HG03175 (cell line): ENCODE measurements around the gene NCKAP5.

Source experiments
- ATAC-seq: cut with Tn5 transposase; IDR thresholded peaks from one replicate; pipeline ENCODE4 v1.9.1; 2021; ENCODE audit warnings: mild to moderate bottlenecking, moderate library complexity; ENCODE audit not compliant: unreplicated experiment

NCKAP5 gene

DNA sequence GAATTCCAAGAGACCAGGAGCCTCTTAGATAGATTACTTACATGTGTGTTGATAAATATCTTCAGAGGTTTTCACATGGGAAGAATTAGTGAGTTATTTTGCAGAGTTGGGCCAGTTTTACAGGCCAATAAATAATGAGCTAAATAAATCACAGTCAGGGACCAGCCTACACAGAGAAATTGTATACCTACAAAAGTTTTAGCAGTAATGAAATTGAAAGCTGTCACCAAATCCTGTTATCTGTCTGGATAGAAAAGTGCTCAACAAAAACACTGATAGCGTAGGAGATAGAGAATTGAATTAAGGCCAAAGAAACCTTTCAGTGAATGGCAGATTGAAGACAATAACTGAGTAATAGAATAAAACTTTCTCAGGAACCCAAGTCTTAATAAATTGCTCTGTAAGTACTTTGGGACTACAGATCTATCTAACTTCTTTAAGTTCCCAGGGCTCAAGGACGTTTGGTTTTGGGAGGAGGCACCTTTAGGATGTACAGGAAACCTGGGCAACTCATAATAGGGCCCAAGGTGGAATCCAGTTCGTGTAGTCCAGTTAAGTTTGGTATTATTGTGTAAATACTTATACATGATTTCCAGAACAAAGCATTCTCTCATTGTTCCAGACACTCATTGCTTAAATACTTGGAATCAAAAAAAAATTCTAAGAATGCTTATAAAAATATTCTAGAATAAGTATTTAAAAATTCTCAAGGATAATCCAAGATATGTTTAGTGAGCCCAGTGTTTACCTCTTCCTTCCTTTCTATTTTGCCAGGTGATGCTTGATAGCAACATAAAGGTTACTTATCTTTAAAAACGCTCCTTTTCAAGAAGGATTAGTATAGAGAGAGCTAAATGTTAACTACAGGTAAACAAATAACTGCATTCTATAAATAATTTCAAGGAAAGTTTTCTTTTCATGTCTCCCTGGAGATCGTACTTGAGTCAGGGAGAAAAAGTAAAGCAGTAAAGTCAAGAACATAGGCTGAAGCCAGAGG lies 134.5 kb downstream of the NCKAP5 start:
- no peak for ATAC-seq

DNA sequence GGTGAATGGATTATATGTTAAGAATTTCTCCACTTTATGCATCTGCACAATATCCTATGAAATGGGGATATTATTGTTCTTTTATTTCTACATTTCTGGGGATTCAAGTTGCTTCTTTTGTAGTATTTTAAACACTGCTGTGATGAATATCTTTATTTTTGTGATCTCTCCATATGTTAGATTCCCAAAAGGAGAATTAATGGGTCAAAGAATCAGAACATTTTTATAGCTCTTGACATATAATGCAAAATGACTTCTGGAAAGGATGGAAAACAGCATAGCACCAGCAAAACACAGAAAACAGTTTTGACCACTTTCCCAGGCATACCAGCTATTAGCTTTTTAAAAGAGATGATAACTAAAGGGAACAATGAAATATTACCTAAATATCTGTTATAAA lies 135.5 kb downstream of the NCKAP5 start:
- no peak for ATAC-seq

DNA sequence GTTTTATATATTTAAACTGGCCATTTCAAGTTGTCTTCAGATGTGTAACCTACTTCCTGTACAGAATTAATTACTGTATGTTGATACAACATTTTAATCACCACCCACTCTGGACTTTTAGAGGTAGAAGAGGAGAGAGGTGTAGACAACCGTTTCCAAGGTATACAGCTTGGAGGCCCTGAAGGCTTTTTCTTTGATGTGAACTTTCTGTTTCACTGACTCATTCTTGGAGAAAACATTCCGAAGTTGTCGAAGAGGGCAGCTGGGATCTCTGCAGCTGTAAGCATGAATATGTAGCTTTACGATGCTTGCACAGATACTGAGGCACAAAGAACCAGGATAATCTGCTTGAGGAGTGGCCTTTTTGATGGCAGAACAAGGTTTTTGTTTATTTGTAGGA lies 137.0 kb downstream of the NCKAP5 start:
- no peak for ATAC-seq

DNA sequence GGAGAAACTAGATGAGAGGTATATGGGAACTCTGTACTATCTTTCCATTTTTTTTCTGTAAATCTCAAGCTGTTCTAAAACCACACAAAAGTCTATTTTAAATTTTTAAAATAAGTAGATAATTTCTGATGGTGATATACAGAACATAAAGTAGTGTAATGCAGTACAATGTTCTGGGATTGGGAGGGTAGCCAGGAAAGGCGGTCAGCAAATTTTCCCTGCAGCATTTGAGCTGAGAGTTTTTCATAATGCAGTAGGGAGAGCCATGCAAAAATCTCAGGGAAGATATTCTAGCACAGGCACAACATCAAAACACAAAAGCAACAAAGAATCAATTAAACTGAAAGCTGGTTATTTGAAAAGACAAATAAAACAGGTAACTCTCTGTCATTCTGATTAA lies 141.5 kb downstream of the NCKAP5 start:
- ATAC-seq = no peak

DNA sequence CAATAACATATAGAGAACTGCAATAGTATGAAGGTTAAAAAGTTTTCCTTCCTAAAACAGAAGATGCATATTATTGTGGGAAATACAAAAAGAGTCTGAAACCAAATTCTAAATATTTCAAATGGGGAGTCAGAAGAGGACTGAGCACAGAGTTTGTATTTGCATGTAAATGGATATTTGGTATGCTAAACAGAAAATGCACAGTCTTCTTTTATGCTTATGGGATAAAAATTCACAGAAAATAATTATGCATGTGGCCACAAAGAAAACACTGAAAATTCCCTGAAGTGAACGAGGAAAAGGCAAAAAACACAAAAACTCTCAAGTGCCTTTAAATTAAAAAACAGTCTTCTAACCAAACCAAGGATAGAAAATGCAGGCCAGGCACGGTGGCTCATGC lies 142.7 kb downstream of the NCKAP5 start:
- no peak for ATAC-seq

DNA sequence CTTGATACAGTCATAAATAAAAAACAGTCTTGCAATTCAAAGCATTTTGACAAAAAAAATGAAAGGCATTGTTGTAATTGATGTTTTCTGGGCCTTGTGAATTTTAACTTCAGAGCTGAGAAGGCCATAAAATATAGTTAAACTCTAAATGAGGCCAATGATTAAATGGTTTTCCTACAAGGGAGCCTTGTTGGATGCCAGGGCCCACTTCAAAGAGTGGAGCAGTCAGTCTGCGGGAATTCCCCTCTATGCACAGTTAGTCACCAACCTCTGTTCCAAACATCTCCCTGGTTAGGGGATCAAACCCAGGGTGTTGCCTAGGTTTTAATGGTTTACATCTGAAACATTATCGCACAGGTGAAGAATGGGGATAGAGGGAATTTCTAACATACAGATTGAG lies 143.4 kb downstream of the NCKAP5 start:
- no peak for ATAC-seq

DNA sequence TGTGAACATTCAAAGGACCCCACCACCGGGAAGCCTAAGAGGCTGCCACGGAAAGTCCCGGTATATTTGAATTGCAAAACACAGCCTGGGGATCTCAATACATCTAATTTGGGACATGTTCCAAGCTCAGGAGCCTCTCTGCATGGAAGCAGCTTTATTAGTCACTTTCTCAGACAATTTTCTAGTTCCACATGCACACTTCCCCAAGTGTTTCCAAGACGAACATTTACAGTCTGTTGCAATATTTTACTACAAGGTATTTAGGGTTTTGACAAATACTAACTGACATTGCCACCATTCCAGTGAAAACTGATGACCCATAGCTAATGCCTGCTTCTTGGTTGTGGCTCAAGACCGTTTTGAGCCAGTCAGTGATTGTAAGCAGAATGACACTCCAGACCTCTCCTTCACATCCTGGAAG lies 145.3 kb downstream of the NCKAP5 start:
- no peak for ATAC-seq

DNA sequence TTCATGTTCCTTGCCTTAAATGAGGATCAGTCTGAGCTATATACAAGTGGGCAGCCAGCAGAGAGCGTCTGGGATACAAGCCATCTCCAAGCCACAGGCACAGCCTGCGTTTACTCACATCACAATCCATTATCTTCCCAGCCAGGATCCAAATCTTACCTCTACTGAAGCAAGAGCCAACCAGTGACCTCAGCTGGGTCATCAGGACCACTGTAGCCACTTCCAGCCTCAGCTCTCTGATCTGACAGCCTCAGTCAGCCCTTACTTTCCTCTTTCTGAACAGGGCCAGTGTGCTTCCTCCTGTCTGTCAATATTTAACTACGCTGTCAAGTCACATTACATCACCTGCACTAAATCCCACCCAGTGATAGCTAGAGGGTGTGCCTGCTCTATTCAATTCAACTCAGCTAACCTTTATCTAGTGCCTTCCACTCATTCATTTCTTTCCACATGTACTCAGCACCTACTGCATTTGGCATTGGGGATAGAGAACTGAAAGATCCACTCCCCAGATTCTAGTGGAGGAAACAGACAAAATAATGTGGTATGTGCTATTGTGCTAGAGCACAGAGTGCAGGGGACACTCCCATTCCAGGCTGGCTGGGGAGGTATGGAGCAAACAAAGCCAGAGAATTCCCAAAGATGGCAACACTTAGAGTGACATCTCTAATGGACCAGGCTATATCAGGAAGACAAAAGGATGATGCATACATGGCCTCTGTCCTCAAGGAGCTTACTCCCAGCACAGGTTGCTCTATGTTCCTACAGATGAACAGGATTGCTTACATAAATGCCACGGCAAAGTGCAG lies 146.5 kb downstream of the NCKAP5 start:
- peak; percentile 97 for ATAC-seq

DNA sequence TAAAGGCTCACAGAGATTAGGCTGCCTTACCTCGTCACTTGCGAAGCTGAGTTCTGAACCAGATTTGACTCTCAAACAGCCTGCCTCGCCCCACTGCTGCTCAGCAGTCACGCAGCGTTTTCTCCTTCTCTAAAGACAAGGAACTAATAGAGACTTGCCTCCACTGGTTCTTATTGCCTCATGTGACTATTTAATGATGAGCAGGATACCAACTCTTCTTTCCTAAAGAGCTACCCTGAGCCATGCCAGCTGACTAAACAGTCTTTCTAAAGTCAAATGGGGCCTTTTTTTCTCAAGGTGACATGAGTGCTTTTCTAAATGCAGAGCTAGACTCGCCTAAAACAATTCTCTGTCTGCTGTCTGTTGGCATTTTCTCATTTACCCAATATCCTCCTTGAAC lies 147.5 kb downstream of the NCKAP5 start:
- ATAC-seq = no peak

DNA sequence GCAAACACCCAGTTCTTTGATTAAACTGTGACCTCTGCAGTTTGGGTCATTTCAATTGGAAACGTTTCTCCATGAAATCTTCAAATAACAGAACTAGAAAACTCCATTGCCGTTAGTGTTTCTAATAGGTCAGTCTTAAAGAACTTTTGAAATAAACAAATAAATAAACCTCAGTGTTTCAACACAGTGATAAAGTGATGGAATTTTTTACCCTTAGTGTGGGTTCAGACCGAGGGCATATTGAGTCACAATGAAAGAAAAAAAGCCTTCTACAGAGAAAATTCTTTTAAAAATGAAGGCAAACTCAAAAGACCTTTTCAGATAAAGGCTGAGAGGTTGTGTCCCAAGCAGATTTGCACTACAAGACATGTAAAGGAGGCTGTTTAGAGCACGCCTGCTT lies 149.6 kb downstream of the NCKAP5 start:
- no peak for ATAC-seq

DNA sequence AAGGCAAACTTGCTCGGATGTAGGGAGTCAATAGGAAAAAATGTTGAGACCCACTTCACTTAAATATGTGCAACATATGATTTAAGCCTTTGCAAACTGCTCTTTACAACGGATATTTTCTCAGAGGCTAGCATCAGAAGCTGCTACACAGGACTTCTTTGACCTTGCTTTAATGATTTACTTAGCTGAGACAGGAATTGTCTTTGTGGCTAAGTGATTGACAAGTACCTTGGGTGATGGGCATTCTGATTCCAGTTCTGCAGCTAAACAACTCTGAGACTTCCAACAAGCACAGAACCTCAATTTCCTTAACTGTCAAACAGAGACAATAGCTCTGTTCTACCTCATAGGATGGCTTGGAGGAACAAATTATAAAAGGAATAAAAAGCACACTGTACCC lies 150.2 kb downstream of the NCKAP5 start:
- no peak for ATAC-seq

DNA sequence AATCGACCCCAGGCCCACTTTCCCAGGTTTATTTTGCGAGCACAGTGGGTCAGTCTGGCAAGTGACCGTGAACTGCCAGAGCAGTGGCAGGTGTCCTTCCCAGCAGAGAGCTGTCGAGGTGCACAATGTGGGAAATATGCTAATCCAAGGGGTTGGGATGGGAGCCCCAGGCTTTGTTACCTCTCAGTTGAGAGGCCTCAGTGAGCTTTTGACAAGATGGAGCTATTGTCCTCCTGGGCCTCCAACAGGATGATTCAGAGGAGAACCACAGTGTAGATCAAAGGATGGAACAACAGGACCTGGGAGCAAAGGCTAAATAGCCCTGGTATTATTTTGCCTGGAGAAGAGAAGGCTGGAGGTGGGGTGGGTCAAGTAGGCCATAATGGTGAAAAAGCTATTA lies 150.8 kb downstream of the NCKAP5 start:
- no peak for ATAC-seq

DNA sequence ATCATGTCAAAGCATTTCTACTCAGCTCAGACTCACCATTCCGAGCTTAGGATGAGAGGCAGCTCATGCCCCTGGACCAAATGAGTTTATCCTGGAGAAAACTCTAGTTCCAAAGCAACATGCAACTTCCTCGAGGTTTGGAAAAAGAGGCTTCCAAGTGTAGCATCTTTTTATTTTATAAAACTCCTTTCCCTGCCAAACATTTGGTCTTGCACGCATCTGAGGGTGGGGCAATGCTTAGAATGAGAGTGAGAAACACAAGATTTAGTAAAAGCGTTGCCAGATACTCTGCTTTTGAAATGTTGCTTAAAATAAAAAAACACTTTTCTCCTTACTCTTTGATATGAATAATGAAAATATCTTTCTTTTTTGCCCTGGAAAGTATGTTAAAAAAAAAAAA lies 151.5 kb downstream of the NCKAP5 start:
- no peak for ATAC-seq

DNA sequence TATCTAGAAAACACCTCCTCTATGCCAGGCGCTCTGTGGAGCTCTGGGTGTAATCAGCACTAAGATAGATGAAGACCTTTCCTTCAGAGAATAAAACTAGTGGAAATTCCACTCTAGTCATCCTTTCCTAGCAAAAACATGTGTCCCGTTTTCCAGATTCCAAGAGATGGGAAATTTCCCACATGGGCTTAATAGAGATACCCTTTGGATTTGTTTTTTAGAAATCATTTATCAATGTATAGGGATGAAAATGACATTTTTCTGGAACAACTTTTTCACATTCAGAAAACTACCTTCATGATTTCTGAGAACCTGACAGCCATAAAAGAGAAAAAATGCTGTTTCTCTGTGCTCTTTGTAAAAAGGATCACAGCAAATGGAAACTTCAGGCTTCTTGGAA lies 152.1 kb downstream of the NCKAP5 start:
- no peak for ATAC-seq

DNA sequence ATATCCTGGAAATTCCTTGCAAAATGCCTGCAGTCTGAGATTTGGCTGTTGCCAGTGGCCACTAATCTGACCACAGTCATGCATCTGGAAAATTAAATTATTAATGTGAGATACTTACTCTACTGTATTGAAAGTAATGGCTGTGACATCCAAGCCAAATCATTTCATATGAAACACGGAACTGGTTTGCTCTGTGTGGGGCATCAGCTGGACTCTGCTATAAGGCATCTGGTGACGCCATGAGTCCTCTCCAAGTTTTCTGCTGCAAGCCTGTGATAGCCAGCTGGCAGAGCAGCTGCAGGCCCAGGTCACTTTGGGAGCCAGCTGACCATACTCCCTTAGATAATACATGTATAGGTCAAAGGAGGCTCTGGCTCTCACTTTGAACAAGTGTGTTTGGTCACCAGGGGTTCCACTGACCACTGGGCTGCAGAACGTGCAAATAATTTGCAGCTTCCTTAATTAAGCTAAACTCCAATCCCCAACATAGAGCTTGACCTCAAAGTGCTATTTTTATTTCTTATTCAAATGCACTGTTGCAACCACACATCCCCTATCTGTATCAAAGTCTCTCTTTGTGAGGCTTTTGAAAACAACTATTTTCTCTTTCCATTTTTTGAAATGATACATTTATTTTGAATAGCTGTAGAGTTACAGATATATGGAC lies 152.9 kb downstream of the NCKAP5 start:
- no peak for ATAC-seq

DNA sequence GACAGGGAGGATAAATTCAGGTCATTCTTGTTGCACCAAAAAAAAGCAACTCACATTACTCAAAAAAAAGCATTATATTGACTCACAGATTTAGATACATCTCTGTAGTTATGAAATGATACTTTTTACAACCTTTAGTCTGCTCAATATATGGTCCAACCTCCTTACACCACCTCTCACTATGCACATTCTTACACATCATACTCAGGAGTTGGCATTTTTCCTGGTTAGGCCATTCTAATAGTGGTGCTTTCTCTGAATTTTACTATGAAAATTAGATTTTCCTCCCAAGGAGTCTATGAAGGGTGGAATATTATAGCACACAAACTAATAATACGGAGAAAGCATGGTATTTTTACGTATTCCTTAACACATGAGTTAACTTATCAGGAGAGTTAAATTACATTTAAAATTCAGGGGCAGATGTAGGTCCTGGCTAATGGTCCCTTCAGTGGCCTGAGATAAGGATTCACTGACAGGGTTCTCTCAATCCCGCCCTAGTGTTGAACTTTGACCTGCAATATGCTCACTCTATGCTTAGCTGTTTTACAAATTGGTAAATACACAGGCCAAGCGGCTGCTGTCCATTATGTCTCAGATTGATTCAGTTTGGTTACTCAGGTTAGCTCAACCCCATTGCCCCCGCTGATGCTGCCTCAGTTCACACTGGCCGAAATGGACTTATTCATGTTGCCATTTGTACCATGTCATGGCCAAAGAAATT lies 153.6 kb downstream of the NCKAP5 start:
- ATAC-seq = no peak

DNA sequence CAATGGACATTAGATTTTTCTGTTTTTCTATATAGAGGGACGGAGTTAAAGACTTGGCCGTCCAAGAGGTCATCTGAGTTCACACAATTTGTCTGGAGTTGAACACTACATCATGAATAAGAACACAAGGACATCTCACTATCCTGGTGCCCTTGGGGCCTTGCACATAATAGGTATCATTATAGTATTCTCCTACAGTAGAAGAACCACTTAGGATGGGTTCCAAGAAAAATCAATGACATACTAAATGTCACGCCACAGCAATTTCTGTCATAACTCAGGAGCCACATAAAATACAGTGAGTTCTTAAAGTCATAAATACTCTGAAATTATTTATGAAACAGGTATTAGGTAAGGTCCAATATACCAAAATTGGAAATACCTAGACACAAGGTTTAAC lies 154.4 kb downstream of the NCKAP5 start:
- no peak for ATAC-seq

DNA sequence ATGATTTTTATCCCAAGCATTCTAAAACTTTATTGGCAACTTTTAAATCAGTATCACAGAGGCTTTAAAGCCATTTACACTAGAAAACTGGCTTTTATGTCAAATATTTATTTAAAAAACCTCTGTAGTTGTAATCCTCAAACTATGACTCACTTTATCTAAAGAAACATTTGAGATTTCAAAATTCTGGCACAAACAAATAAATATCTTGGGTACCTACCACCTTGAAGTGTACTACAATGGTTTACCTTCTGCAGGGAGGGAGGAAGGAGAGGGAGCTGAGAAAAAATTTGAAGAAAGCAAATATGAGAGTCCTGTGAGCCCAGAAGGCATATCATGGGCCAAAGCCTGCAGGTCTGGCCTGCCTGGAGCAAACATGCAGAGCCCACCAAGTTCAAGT lies 155.6 kb downstream of the NCKAP5 start:
- no peak for ATAC-seq

DNA sequence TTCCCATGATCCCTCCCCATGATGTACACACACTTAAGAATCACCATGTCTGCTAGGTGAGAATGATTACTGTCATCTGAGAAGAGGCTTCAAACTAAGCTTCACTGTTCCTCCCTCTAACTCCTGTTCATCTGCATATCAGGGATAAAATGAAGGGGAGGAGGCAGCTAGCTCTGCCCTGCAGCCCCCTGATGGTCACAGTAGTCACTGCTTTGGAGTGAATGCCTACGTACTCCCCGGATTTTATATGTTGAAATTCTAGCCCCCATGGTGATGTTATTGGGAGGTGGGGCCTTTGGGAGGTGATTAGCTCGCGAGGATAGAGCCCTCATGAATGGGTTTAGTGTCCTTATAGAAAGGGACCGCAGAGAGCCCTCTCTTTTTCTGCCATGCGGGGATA lies 156.4 kb downstream of the NCKAP5 start:
- no peak for ATAC-seq

DNA sequence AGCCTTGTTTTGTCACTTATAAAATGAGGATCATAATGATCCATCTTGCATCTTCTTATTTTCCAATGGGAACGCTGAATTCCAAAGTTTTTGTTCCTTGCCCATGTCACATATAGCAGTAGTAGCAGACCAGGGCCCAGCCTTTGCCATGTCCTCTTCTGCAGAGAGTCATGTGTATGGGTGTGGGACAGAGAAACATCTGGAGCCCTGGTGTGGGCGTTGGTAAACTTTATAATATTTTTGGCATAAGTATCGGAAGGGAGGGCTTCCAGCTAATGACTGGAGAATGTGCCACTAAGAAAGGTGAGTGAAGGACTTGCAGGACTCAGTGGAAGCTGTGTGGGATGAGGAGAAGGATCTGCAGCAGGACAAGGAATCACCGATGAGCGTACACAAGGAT lies 157.2 kb downstream of the NCKAP5 start:
- no peak for ATAC-seq
